T-helper 1 cell treated with Interleukin-12 subunit alpha and Interleukin-12 subunit beta and Interleukin-4 antibody, amounts not matched to agents 30 μg/mL and 1 μg/mL, for 36 hours (primary cell): Measurements from ENCODE around the gene MPV17L2.
"Not testable (repeated sequence)": the region's sequence is repeated elsewhere in the genome, so short reads cannot be mapped to it uniquely, and the experiment has no call there.

Source experiments
- H3K27ac Mint-ChIP-seq: one replicate; pipeline ENCODE4 v1.8.0; 2021; ENCODE audit warnings: mild to moderate bottlenecking, mixed read lengths
- H3K27me3 Mint-ChIP-seq: one replicate; pipeline ENCODE4 v1.8.0; 2021; ENCODE audit warnings: low read depth, mixed read lengths
- H3K36me3 Mint-ChIP-seq: one replicate; pipeline ENCODE4 v1.8.0; 2021; ENCODE audit warnings: low read depth, mixed read lengths
- H3K4me1 Mint-ChIP-seq: one replicate; pipeline ENCODE4 v1.8.0; 2021; ENCODE audit warnings: low read depth, mixed read lengths
- H3K4me3 Mint-ChIP-seq: one replicate; pipeline ENCODE4 v1.8.0; 2021; ENCODE audit warnings: mild to moderate bottlenecking, moderate library complexity, mixed read lengths
- H3K9me3 Mint-ChIP-seq: one replicate; pipeline ENCODE4 v1.8.0; 2021; ENCODE audit warnings: mixed read lengths

MPV17L2 gene

GRCh38 chr19:18156841-18157464, 36.1 kb upstream of the MPV17L2 start:
- Mint-ChIP-seq H3K4me3 (no peak overlapping the region), H3K4me1 (peaks cover 19% of the 10 kb centered on the region), H3K9me3 (no peaks in the 10 kb centered on the region), H3K27me3 (no peaks in the 10 kb centered on the region), H3K27ac (no peak overlapping the region), H3K36me3 (peaks cover 7% of the 10 kb centered on the region)

GRCh38 chr19:18157465-18158063, 35.5 kb upstream of the MPV17L2 start:
- Mint-ChIP-seq H3K9me3 (no peaks in the 10 kb centered on the region), H3K27ac (no peak overlapping the region), H3K36me3 (peaks cover 6% of the 10 kb centered on the region), H3K27me3 (no peaks in the 10 kb centered on the region), H3K4me3 (no peak overlapping the region), H3K4me1 (peaks cover 16% of the 10 kb centered on the region)

GRCh38 chr19:18158467-18158866, 34.6 kb upstream of the MPV17L2 start:
- H3K27me3 Mint-ChIP-seq = no peaks in the 10 kb centered on the region
- H3K4me1 Mint-ChIP-seq = peaks cover 13% of the 10 kb centered on the region
- no peak overlapping the region for H3K27ac Mint-ChIP-seq
- peaks cover 10% of the 10 kb centered on the region for H3K36me3 Mint-ChIP-seq
- H3K9me3 Mint-ChIP-seq = no peaks in the 10 kb centered on the region
- H3K4me3 Mint-ChIP-seq = no peak overlapping the region

GRCh38 chr19:18159059-18159616, 33.9 kb upstream of the MPV17L2 start:
- H3K27ac Mint-ChIP-seq, H3K4me1 Mint-ChIP-seq: not testable (repeated sequence)

GRCh38 chr19:18159810-18160209, 33.2 kb upstream of the MPV17L2 start:
- no peak overlapping the region for H3K4me3 Mint-ChIP-seq
- no peak overlapping the region for H3K27ac Mint-ChIP-seq
- H3K36me3 Mint-ChIP-seq = peaks cover 9% of the 10 kb centered on the region
- no peaks in the 10 kb centered on the region for H3K9me3 Mint-ChIP-seq
- peaks cover 7% of the 10 kb centered on the region for H3K4me1 Mint-ChIP-seq
- H3K27me3 Mint-ChIP-seq = no peaks in the 10 kb centered on the region

More at GRCh38 chr19:18159059-18159616, 33.9 kb upstream of the MPV17L2 start:
- not testable (repeated sequence) for H3K9me3 Mint-ChIP-seq, H3K4me3 Mint-ChIP-seq, H3K36me3 Mint-ChIP-seq, H3K27me3 Mint-ChIP-seq

GRCh38 chr19:18160493-18160970, 32.5 kb upstream of the MPV17L2 start:
- H3K9me3 Mint-ChIP-seq = no peaks in the 10 kb centered on the region
- H3K4me1 Mint-ChIP-seq = peaks cover 7% of the 10 kb centered on the region
- H3K27me3 Mint-ChIP-seq = no peaks in the 10 kb centered on the region
- peak overlapping the region; percentile 63 for H3K4me3 Mint-ChIP-seq
- H3K27ac Mint-ChIP-seq = peak overlapping the region; percentile 59
- H3K36me3 Mint-ChIP-seq = peaks cover 10% of the 10 kb centered on the region

- peaks cover 7% of the 10 kb centered on the region for H3K4me1 Mint-ChIP-seq
- H3K27ac Mint-ChIP-seq = no peak overlapping the region
- no peaks in the 10 kb centered on the region for H3K27me3 Mint-ChIP-seq
- no peaks in the 10 kb centered on the region for H3K9me3 Mint-ChIP-seq
- peaks cover 14% of the 10 kb centered on the region for H3K36me3 Mint-ChIP-seq
- H3K4me3 Mint-ChIP-seq = no peak overlapping the region
Observed at GRCh38 chr19:18160971-18161635, 31.9 kb upstream of the MPV17L2 start.

- no peak overlapping the region for H3K4me3 Mint-ChIP-seq
- H3K9me3 Mint-ChIP-seq = no peaks in the 10 kb centered on the region
- peaks cover 4% of the 10 kb centered on the region for H3K4me1 Mint-ChIP-seq
- no peaks in the 10 kb centered on the region for H3K27me3 Mint-ChIP-seq
- no peak overlapping the region for H3K27ac Mint-ChIP-seq
- H3K36me3 Mint-ChIP-seq = peaks cover 10% of the 10 kb centered on the region
Observed at GRCh38 chr19:18161636-18162002, 31.4 kb upstream of the MPV17L2 start.

GRCh38 chr19:18164072-18164471, 28.9 kb upstream of the MPV17L2 start:
- H3K27me3 Mint-ChIP-seq = no peaks in the 10 kb centered on the region
- H3K9me3 Mint-ChIP-seq = no peaks in the 10 kb centered on the region
- H3K4me1 Mint-ChIP-seq = peaks cover 6% of the 10 kb centered on the region
- no peak overlapping the region for H3K4me3 Mint-ChIP-seq
- peaks cover 17% of the 10 kb centered on the region for H3K36me3 Mint-ChIP-seq
- H3K27ac Mint-ChIP-seq = no peak overlapping the region

- Mint-ChIP-seq H3K36me3 (peaks cover 20% of the 10 kb centered on the region), H3K27ac (no peak overlapping the region), H3K27me3 (no peaks in the 10 kb centered on the region), H3K4me1 (peaks cover 2% of the 10 kb centered on the region), H3K9me3 (no peaks in the 10 kb centered on the region), H3K4me3 (no peak overlapping the region)
Observed at GRCh38 chr19:18165794-18166544, 27.0 kb upstream of the MPV17L2 start.

- peaks cover 20% of the 10 kb centered on the region for H3K36me3 Mint-ChIP-seq
- no peaks in the 10 kb centered on the region for H3K9me3 Mint-ChIP-seq
Observed at GRCh38 chr19:18167011-18167410, 26.0 kb upstream of the MPV17L2 start.

GRCh38 chr19:18167975-18168645, 24.9 kb upstream of the MPV17L2 start:
- H3K4me3 Mint-ChIP-seq = no peak overlapping the region
- H3K9me3 Mint-ChIP-seq = no peaks in the 10 kb centered on the region
- peak overlapping the region; percentile 36 for H3K27ac Mint-ChIP-seq
- no peaks in the 10 kb centered on the region for H3K27me3 Mint-ChIP-seq
- H3K36me3 Mint-ChIP-seq = peaks cover 19% of the 10 kb centered on the region
- peaks cover 7% of the 10 kb centered on the region for H3K4me1 Mint-ChIP-seq

More at GRCh38 chr19:18167011-18167410, 26.0 kb upstream of the MPV17L2 start:
- H3K4me3 Mint-ChIP-seq = no peak overlapping the region
- H3K27me3 Mint-ChIP-seq = no peaks in the 10 kb centered on the region
- peaks cover 2% of the 10 kb centered on the region for H3K4me1 Mint-ChIP-seq
- no peak overlapping the region for H3K27ac Mint-ChIP-seq

- H3K27ac Mint-ChIP-seq = no peak overlapping the region
- H3K4me1 Mint-ChIP-seq = peaks cover 9% of the 10 kb centered on the region
- H3K36me3 Mint-ChIP-seq = peaks cover 15% of the 10 kb centered on the region
- no peaks in the 10 kb centered on the region for H3K9me3 Mint-ChIP-seq
- H3K4me3 Mint-ChIP-seq = no peak overlapping the region
- H3K27me3 Mint-ChIP-seq = no peaks in the 10 kb centered on the region
Observed at GRCh38 chr19:18168673-18169381, 24.2 kb upstream of the MPV17L2 start.
